B cell (primary cell): ENCODE data around the gene ANKRD10. TPM values are rescaled to one million over a fixed set of nuclear protein-coding genes. Genes with fewer than 3 reads are reported as not detected.

Experiments
- ATAC-seq: fragments of 200-7000 bp; cut with Tn5 transposase; one replicate; pipeline ENCODE4 v1.10.0; 2021; ENCODE audit warnings: low read depth, mild to moderate bottlenecking, moderate number of reproducible peaks, moderate library complexity
- CTCF ChIA-PET: fragments of 350-600 bp; sonication (Branson Sonifier 250); formaldehyde crosslinking; loops from one replicate; lab custom pipeline; 2021; ENCODE audit warnings: antibody characterized with exemption, inconsistent platforms; lab: Charles Lee
- POLR2A ChIA-PET: fragments of 350-600 bp; sonication (Branson Sonifier 250); formaldehyde crosslinking; loops from one replicate; lab custom pipeline; 2021; ENCODE audit warnings: antibody characterized with exemption; lab: Charles Lee
- DNase-seq: peaks from one replicate; pipeline ENCODE4 v3.0.0; 2013
- H2AFZ ChIP-seq: 2 replicates; pipeline ENCODE4 v1.6.1; 2012; ENCODE audit warnings: mild to moderate bottlenecking, low read depth, low read length; ENCODE audit not compliant: insufficient read depth, poor library complexity, severe bottlenecking
- H3K27ac ChIP-seq, 2 donors: 1 replicate in 1 of 2; 2 replicates in 1 of 2; pipeline ENCODE4 v1.5.1; 2012 to 2013; ENCODE audit warnings: low read length in 2 of 2, mild to moderate bottlenecking in 2 of 2, moderate library complexity in 1 of 2
- H3K27me3 ChIP-seq, 4 experiments: fragments of 200-600 bp in 1 of 4; sonication (generic) in 1 of 4; replicated peaks in 1 of 4; 1 replicate in 2 of 4; 2 replicates in 2 of 4; pipeline versions ENCODE4 v1.6.1 to v1.7.0; 2013 to 2016; ENCODE audit warnings: low read length in 3 of 4, mild to moderate bottlenecking in 2 of 4, mixed read lengths in 1 of 4, moderate library complexity in 1 of 4; ENCODE audit not compliant: insufficient read depth in 4 of 4, control insufficient read depth in 3 of 4; ENCODE audit errors: control extremely low read depth in 1 of 4
- H3K36me3 ChIP-seq, 2 experiments: replicated peaks in 1 of 2; 1 replicate in 1 of 2; 2 replicates in 1 of 2; pipeline versions ENCODE4 v1.6.1 to v1.7.1; 2013; ENCODE audit warnings: low read length in 1 of 2; ENCODE audit not compliant: insufficient read depth in 2 of 2, control insufficient read depth in 1 of 2; ENCODE audit errors: control extremely low read depth in 1 of 2, extremely low read depth in 1 of 2
- H3K4me1 ChIP-seq, 2 donors: fragments of 200-600 bp in 1 of 2; sonication (generic) in 1 of 2; 1 replicate in 1 of 2; 2 replicates in 1 of 2; pipeline versions ENCODE4 v1.5.1 to v1.6.1; 2013 to 2017; ENCODE audit warnings: low read length in 2 of 2; ENCODE audit not compliant: control insufficient read depth in 2 of 2, insufficient read depth in 2 of 2
- H3K4me2 ChIP-seq: replicated peaks from 2 replicates; pipeline ENCODE3; 2012; ENCODE audit warnings: mild to moderate bottlenecking, low read depth, low read length; ENCODE audit not compliant: poor library complexity, severe bottlenecking
- H3K4me3 ChIP-seq, 5 experiments: fragments of 200-600 bp in 1 of 5; sonication (generic) in 1 of 5; 1 replicate in 3 of 5; 2 replicates in 2 of 5; pipeline versions ENCODE4 v1.5.1 to v1.7.0; 2011 to 2016; ENCODE audit warnings: low read length in 4 of 5, mild to moderate bottlenecking in 4 of 5, low read depth in 2 of 5, control low read depth in 1 of 5, moderate library complexity in 1 of 5; ENCODE audit not compliant: insufficient read depth in 1 of 5; ENCODE audit errors: control extremely low read depth in 1 of 5, extremely low read depth in 1 of 5
- H3K79me2 ChIP-seq: fragments of 200-600 bp; sonication (generic); one replicate; pipeline ENCODE4 v1.6.0; 2016; ENCODE audit warnings: low read length; ENCODE audit not compliant: control insufficient read depth, insufficient read depth
- H3K9ac ChIP-seq: fragments of 200-600 bp; sonication (generic); 2 replicates; pipeline ENCODE4 v1.6.1; 2017; ENCODE audit warnings: mild to moderate bottlenecking, low read length, moderate library complexity
- H3K9me3 ChIP-seq, 3 donors: one replicate each; pipeline versions ENCODE4 v1.6.1 to v1.7.1; 2013; ENCODE audit warnings: low read length in 2 of 3; ENCODE audit not compliant: control insufficient read depth in 2 of 3, insufficient read depth in 1 of 3; ENCODE audit errors: control extremely low read depth in 1 of 3
- H4K20me1 ChIP-seq: 2 replicates; pipeline ENCODE4 v1.6.0; 2012; ENCODE audit warnings: mild to moderate bottlenecking, low read length; ENCODE audit not compliant: insufficient read depth, control insufficient read depth, poor library complexity, severe bottlenecking
- H3K27ac Mint-ChIP-seq: one replicate; pipeline ENCODE4 v1.8.0; 2021; ENCODE audit warnings: mixed read lengths
- H3K27me3 Mint-ChIP-seq: one replicate; pipeline ENCODE4 v1.8.0; 2021; ENCODE audit warnings: mixed read lengths
- H3K4me1 Mint-ChIP-seq: one replicate; pipeline ENCODE4 v1.8.0; 2021; ENCODE audit warnings: mixed read lengths
- H3K4me3 Mint-ChIP-seq: one replicate; pipeline ENCODE4 v1.8.0; 2021; ENCODE audit warnings: mixed read lengths
- H3K9me3 Mint-ChIP-seq: one replicate; pipeline ENCODE4 v1.8.0; 2022; ENCODE audit warnings: mixed read lengths; ENCODE audit not compliant: insufficient read depth
- EZH2 ChIP-seq: IDR thresholded peaks from 2 replicates; pipeline ENCODE4 v1.6.1; 2012; ENCODE audit warnings: borderline replicate concordance, low read depth, mild to moderate bottlenecking, moderate library complexity, low read length; ENCODE audit not compliant: insufficient read depth, poor library complexity, severe bottlenecking
- WGBS: methylation state at CpG from one replicate; pipeline ENCODE4 v1.1.5; 2013; ENCODE audit warnings: missing lambda C conversion rate; ENCODE audit not compliant: insufficient coverage; 5-methylcytosine and 5-hydroxymethylcytosine counted together
- intact Hi-C: fragments of 100-400 bp; cut with micrococcal nuclease; formaldehyde crosslinking; loops from one replicate; pipeline ENCODE4 v1.10.0; 2022
- polyA plus RNA-seq: library from polyadenylated mRNA; depleted of rRNA; stranded (reverse); fragments of >200 nt; gene quantifications from 2 replicates; pipeline ENCODE4 v1.2.3, GENCODE V29; 2012
- total RNA-seq, 2 donors: library from RNA; stranded (reverse); fragments of 120-200 nt in 1 of 2; gene quantifications; 1 replicate in 1 of 2; 2 replicates in 1 of 2; pipeline versions ENCODE4 v1.2.3 to v1.2.4, GENCODE V29; 2013 to 2022
- TF ChIP-seq, protein P1 (sequence below): fragments of 200-600 bp; IDR thresholded peaks from one replicate; pipeline ENCODE4 v1.8.0; 2022; ENCODE audit warnings: antibody characterized with exemption, mild to moderate bottlenecking

The ANKRD10 gene
- total and polyA plus RNA-seq, 2 donors (not counting 1 experiment from before 2014, with no cell fraction given): 142 to 256 TPM

DNA sequence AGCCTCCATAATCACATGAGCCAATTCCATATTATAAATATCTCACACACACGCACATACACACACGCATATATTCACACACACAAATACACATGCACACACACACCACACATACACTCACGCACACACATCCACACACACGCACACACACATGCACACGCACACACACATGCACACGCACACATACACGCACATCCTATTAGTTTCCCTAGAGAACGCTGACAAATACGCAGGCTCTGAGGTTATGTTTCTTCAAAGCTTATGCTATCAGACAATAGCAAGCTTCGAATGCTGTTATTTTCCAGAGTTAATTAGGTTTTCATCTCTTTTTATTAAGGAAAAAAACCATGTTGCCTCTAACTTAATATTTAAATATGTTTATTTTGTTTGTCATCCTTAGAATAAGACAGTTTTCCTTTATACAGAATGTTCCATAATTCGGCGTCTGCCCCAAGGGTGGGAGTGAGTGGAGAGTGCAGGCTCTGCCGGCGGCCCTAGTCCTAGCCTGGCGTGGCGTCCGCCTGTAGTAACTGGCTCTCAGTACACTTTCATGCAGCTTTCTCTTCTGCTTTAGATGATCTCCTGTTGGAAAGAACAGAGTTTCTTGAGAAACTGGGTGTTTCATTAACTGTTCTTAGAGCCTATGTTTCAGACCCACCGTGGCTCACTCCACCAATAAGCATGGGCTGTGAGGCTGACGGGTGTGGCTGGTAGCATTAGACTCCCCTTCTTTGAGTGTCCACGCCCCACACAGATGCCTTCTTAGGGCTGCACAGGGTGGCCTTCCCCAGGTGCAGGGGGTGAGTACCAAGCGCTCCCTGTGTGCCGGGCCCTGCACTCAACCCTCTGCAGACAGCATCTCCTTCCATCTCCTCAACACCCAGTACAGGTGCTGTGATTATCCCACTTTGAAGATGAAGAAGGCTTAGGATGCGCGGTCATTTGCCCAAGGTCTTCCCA is 30.4 kb upstream of the ANKRD10 start:
- H3K4me3 ChIP-seq: no peak overlapping the region
- TF ChIP-seq, protein P1, sequence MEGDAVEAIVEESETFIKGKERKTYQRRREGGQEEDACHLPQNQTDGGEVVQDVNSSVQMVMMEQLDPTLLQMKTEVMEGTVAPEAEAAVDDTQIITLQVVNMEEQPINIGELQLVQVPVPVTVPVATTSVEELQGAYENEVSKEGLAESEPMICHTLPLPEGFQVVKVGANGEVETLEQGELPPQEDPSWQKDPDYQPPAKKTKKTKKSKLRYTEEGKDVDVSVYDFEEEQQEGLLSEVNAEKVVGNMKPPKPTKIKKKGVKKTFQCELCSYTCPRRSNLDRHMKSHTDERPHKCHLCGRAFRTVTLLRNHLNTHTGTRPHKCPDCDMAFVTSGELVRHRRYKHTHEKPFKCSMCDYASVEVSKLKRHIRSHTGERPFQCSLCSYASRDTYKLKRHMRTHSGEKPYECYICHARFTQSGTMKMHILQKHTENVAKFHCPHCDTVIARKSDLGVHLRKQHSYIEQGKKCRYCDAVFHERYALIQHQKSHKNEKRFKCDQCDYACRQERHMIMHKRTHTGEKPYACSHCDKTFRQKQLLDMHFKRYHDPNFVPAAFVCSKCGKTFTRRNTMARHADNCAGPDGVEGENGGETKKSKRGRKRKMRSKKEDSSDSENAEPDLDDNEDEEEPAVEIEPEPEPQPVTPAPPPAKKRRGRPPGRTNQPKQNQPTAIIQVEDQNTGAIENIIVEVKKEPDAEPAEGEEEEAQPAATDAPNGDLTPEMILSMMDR: no peak
- no peak for TF ChIP-seq EZH2
- no peaks in the 10 kb centered on the region for H3K36me3 ChIP-seq
- ATAC-seq (no peak), DNase-seq (no peak)
- peaks cover 0 to 4% of the 10 kb centered on the region in 2 donors for H3K4me1 ChIP-seq
- H2AFZ ChIP-seq: no peak overlapping the region
- no peaks in the 10 kb centered on the region for H3K9me3 Mint-ChIP-seq
- WGBS: 98% methylated on average over 13 of the region's 24 CpGs
- ChIA-PET CTCF (no interaction called here), POLR2A (no interaction called here)
- no peaks in the 10 kb centered on the region for H3K79me2 ChIP-seq
- H4K20me1 ChIP-seq: no peaks in the 10 kb centered on the region
- intact Hi-C loops: no loop called here
- H3K27ac Mint-ChIP-seq: no peak overlapping the region
- no peak overlapping the region for H3K4me2 ChIP-seq
- peaks cover 0 to 5% (median 0%) of the 10 kb centered on the region in 3 donors for H3K9me3 ChIP-seq
- no peaks in the 10 kb centered on the region for H3K27me3 Mint-ChIP-seq
- no peak overlapping the region for H3K27ac ChIP-seq
- peaks cover 0 to 3% (median 0%) of the 10 kb centered on the region in 4 experiments for H3K27me3 ChIP-seq
- no peak overlapping the region for H3K4me3 Mint-ChIP-seq
- H3K9ac ChIP-seq: no peak overlapping the region
- peaks cover 12% of the 10 kb centered on the region for H3K4me1 Mint-ChIP-seq
